ENCODE data around the gene TAS1R3.
A peak's percentile ranks its signal among the peaks of the same experiment; 100 is the strongest.

Gene TAS1R3

DNA sequence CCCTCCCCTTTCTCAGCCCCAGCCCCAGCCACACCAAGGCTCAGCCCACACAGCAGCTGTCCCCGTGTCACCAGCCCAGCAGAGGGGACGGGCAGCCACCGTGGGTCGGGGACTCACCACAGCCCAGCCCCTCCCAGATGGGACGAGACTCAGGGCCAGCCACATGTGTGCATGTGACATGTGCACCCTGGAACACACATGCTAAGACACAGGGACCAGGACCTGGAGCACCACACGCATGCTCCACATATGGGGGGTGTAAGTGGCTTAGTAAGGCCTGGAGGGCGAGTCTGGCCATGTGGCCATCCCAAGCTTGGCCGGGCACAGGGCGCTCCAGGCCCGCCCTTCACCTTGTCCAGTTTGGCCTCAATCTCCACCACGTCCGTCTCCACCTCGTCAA lies 27.3 kb upstream of the TAS1R3 start:
- DNase-seq (ENCODE audit: low read depth), result no peak
- TF ChIP-seq, protein P1, sequence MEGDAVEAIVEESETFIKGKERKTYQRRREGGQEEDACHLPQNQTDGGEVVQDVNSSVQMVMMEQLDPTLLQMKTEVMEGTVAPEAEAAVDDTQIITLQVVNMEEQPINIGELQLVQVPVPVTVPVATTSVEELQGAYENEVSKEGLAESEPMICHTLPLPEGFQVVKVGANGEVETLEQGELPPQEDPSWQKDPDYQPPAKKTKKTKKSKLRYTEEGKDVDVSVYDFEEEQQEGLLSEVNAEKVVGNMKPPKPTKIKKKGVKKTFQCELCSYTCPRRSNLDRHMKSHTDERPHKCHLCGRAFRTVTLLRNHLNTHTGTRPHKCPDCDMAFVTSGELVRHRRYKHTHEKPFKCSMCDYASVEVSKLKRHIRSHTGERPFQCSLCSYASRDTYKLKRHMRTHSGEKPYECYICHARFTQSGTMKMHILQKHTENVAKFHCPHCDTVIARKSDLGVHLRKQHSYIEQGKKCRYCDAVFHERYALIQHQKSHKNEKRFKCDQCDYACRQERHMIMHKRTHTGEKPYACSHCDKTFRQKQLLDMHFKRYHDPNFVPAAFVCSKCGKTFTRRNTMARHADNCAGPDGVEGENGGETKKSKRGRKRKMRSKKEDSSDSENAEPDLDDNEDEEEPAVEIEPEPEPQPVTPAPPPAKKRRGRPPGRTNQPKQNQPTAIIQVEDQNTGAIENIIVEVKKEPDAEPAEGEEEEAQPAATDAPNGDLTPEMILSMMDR (conservative IDR thresholded peaks at IDR 0.05; ENCODE audit: low read depth, low read length), result no peak
- no peak overlapping the region for H3K4me3 ChIP-seq (ENCODE audit: low read length)

DNA sequence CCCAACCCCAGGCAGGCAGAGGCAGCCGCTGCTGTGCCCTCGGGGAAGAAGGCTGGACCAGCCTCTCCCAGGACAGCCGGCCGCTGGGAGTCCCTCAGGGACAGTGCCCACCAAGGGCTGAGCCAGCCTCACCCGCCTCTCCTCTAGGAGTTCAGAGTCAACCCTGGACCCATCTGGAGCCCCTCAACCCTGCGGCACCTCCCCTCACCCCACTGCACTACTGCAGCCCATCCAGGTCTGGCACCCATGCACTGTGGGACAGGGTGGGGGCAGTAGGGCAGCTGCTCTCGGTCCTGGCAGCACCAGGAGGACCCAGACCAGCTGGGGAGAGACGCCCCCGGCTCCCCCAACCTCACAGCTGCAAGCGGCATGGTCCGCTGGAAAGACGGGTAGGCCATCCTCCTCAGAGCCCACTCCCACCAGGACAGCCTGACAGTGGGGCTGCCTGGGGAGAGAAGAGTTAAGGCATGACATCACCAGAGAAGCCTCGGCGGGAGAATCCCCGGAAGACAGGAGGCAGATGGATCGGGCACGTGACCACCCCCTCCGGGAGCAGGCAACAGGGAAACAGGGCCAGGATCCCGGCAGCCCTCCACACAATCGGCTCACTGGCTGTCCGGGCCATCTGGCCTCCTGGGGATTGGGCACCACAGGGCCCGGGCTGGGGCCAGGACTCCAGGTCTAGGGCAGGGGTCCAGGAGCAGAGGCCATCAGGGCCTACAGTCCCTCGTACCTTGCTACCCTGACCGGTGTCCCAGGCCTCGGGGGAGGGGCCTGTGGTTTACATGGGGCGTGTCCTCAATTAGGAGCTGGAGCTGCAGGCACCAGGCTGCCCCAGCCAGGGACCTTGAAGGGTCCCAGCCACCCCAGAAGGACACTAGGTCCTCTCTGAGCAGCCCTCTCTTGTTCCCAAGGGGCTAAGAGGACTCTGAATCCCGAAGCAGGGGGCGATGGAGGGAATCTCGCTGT lies 26.5 kb upstream of the TAS1R3 start:
- TF ChIP-seq, protein P1 (conservative IDR thresholded peaks at IDR 0.05; ENCODE audit: low read depth, low read length), result no peak
- no peak overlapping the region for H3K4me3 ChIP-seq (ENCODE audit: low read length)
- no peak for DNase-seq (ENCODE audit: low read depth)

DNA sequence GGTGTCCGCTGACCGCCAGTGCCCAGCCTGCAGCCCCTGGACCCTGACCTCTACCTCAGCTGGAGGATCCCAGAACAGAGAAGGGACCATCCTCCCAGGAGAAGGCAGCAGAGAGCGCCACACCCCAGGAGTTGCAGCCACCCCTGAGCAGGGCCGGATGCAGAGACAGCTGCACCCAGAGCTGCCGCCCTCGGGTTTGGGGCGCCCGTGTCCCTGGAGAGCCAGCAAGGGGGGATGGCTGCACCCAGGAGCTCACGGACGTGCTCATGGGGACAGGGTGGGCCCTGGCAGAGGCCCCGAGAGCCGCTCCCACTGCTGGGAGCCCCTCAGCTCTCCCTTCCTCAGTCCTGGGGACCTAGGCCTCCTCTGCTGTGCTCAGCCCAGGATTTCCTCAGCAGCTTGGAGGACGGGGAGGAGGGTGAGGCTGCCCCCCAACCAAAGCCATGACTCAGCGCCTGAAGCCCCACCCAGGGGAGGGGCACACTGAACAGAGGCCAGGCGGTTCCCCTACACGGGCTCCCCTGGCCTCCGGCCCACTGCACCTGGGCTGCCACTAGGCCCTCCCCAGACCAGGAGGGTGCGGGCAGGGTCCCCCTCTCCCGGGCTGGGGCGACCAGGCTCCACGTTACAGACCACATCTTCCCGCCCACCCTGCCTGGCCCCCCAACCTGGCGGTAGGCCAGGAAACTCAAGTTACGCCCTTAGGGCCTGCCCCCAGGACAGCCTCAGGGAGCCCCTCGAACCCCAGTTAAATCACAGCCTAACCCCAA lies 25.6 kb upstream of the TAS1R3 start:
- TF ChIP-seq, protein P1 (conservative IDR thresholded peaks at IDR 0.05; ENCODE audit: low read depth, low read length), result peak; percentile 13
- no peak overlapping the region for H3K4me3 ChIP-seq (ENCODE audit: low read length)
- no peak for DNase-seq (ENCODE audit: low read depth)

DNA sequence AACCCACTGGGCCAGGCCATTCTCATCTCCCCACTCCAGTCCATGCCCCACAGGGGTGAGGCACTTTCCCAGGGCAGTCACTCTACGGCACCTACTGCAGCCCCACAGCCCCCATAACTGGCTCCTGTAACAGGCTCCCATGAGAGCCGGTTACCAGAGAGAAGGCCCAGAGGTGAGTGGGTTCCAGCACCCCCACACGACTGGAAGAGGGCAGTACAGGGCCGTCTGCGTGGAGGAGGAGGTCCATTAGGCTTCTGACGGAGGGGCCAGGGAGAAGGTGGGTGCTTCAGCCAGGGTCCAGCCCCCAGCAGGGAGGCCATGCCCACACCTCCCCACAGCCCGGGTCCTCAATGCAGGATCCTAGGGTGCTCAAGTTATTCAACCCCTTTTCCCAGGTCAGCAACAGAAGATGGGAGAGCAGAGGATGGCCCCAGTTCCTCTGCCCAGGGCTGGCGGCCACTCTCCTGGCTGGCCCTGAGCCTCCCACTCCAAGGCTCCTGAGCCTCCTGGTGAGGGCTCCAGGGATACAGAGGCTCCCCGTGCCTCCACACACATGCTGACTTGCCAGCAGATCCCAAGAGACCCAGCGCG lies 24.9 kb upstream of the TAS1R3 start:
- peak overlapping the region; percentile 61 for H3K4me3 ChIP-seq (ENCODE audit: low read length)
- no peak for DNase-seq (ENCODE audit: low read depth)

DNA sequence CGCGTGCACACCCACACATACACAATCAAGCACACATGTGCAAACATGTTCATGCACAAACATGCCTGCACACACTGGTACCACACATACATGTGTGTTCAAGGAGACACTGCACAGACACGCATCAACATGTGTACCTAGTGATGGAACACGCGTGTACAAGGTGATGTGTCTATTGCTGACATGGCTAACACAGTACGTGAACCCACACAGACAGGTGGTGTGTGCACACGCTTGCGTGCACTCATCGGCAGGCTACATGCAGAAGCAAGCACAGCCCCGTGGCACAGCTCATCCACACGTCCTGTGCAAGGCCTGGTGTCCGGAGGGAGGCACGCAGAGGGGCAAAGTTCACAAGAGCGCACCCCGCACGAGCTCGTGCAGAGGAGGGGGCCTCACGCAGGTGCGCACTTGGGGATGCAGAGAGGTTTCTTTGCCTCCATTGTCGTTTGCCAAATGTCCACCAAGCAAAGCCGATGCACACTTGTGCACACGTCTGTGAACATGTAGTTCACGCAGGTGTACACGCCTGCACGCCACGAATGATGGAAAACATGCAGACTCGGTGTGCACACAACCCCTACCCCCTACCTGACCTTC lies 24.3 kb upstream of the TAS1R3 start:
- peak overlapping the region; percentile 61 for H3K4me3 ChIP-seq (ENCODE audit: low read length)
- TF ChIP-seq, protein P1 (conservative IDR thresholded peaks at IDR 0.05; ENCODE audit: low read depth, low read length), result no peak
- no peak for DNase-seq (ENCODE audit: low read depth)

More for the DNA sequence above, 24.9 kb upstream of the TAS1R3 start:
- TF ChIP-seq, protein P1 (conservative IDR thresholded peaks at IDR 0.05; ENCODE audit: low read depth, low read length), result peak; percentile 28

DNA sequence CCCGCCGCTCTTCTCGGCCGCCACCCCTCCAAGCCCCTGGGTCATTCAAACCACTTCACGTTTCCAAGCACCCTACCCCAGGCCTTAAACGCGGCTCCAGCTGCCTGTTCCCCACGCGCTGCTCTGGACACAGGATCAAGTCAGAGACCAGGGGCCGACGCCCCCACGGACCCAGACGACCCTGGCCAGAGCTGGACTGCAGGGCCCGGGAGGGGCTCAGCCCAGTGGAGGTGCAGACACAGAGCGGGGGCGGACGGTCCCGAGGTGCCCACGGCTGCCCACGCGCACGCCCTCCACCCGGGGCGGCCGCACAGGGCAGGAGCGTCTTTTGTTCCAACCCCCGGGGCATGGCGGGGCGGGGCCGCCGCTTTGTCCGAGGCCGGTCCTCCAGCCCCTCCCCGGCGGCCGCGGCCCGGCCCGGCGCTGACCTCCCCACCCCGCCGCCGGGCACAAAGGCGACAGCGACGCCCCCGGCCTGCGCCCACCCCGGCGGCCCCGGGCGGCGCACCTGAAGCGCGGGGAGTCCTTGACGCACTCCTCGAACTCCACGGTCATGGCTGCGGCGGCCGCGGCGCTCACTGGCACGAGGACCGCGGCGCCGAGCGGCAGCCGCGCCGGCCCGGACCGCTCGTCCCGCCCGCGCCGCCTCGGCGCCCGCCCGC lies 23.7 kb upstream of the TAS1R3 start:
- H3K4me3 ChIP-seq (ENCODE audit: low read length), result peak overlapping the region; percentile 61
- TF ChIP-seq, protein P1 (conservative IDR thresholded peaks at IDR 0.05; ENCODE audit: low read depth, low read length), result no peak
- DNase-seq (ENCODE audit: low read depth), result no peak

Measured in retinal pigment epithelial cell (primary cell).